ENCODE results near the gene FCHO1.
"Not testable (repeated sequence)": the region's sequence is repeated elsewhere in the genome, so short reads cannot be mapped to it uniquely, and the experiment has no call there.

DNA sequence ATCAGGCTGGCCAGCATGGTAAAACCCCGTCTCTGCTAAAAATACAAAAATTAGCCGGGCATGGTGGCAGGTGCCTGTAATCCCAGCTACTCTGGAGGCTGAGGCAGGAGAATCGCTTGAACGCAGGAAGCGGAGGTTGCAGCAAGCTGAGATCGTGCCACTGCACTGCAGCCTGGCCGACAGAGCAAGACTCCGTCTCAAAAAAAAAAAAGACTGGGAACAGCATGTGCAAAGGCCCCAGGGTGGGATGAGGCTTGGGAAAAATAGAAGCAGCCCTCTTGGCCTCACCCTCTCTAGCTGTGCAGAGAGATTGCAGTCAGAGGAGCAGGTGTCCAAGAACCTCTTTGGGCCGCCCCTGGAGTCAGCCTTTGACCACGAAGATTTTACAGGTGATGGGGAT, 26.6 kb downstream of the FCHO1 start:
- TF ChIP-seq, protein P1, sequence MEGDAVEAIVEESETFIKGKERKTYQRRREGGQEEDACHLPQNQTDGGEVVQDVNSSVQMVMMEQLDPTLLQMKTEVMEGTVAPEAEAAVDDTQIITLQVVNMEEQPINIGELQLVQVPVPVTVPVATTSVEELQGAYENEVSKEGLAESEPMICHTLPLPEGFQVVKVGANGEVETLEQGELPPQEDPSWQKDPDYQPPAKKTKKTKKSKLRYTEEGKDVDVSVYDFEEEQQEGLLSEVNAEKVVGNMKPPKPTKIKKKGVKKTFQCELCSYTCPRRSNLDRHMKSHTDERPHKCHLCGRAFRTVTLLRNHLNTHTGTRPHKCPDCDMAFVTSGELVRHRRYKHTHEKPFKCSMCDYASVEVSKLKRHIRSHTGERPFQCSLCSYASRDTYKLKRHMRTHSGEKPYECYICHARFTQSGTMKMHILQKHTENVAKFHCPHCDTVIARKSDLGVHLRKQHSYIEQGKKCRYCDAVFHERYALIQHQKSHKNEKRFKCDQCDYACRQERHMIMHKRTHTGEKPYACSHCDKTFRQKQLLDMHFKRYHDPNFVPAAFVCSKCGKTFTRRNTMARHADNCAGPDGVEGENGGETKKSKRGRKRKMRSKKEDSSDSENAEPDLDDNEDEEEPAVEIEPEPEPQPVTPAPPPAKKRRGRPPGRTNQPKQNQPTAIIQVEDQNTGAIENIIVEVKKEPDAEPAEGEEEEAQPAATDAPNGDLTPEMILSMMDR (IDR thresholded peaks at IDR 0.05 in 2 of 3, conservative IDR thresholded peaks at IDR 0.05 in 1 of 3; ENCODE audit: control insufficient read depth in 2 of 3, extremely low read depth in 1 of 3, insufficient read depth in 1 of 3, low read depth in 3 of 3, low read length in 3 of 3) = not testable (repeated sequence)
- TF ChIP-seq, protein P2, sequence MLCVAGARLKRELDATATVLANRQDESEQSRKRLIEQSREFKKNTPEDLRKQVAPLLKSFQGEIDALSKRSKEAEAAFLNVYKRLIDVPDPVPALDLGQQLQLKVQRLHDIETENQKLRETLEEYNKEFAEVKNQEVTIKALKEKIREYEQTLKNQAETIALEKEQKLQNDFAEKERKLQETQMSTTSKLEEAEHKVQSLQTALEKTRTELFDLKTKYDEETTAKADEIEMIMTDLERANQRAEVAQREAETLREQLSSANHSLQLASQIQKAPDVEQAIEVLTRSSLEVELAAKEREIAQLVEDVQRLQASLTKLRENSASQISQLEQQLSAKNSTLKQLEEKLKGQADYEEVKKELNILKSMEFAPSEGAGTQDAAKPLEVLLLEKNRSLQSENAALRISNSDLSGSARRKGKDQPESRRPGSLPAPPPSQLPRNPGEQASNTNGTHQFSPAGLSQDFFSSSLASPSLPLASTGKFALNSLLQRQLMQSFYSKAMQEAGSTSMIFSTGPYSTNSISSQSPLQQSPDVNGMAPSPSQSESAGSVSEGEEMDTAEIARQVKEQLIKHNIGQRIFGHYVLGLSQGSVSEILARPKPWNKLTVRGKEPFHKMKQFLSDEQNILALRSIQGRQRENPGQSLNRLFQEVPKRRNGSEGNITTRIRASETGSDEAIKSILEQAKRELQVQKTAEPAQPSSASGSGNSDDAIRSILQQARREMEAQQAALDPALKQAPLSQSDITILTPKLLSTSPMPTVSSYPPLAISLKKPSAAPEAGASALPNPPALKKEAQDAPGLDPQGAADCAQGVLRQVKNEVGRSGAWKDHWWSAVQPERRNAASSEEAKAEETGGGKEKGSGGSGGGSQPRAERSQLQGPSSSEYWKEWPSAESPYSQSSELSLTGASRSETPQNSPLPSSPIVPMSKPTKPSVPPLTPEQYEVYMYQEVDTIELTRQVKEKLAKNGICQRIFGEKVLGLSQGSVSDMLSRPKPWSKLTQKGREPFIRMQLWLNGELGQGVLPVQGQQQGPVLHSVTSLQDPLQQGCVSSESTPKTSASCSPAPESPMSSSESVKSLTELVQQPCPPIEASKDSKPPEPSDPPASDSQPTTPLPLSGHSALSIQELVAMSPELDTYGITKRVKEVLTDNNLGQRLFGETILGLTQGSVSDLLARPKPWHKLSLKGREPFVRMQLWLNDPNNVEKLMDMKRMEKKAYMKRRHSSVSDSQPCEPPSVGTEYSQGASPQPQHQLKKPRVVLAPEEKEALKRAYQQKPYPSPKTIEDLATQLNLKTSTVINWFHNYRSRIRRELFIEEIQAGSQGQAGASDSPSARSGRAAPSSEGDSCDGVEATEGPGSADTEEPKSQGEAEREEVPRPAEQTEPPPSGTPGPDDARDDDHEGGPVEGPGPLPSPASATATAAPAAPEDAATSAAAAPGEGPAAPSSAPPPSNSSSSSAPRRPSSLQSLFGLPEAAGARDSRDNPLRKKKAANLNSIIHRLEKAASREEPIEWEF (IDR thresholded peaks at IDR 0.05; ENCODE audit: insufficient replicate concordance, low read depth, low read length) = not testable (repeated sequence)
- TF ChIP-seq, protein P3, sequence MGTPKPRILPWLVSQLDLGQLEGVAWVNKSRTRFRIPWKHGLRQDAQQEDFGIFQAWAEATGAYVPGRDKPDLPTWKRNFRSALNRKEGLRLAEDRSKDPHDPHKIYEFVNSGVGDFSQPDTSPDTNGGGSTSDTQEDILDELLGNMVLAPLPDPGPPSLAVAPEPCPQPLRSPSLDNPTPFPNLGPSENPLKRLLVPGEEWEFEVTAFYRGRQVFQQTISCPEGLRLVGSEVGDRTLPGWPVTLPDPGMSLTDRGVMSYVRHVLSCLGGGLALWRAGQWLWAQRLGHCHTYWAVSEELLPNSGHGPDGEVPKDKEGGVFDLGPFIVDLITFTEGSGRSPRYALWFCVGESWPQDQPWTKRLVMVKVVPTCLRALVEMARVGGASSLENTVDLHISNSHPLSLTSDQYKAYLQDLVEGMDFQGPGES (IDR thresholded peaks at IDR 0.05) = not testable (repeated sequence)
- TF ChIP-seq TAF1 (IDR thresholded peaks at IDR 0.05; ENCODE audit: borderline replicate concordance, low read depth, low read length); CEBPB (IDR thresholded peaks at IDR 0.05; ENCODE audit: borderline replicate concordance in 1 of 2, low read depth in 2 of 2, low read length in 2 of 2); RCOR1 (conservative IDR thresholded peaks at IDR 0.05; ENCODE audit: low read depth, low read length); STAT1 (conservative IDR thresholded peaks at IDR 0.05); PAX8 (IDR thresholded peaks at IDR 0.05); CHD4 (IDR thresholded peaks at IDR 0.05); POLR2AphosphoS2 (IDR thresholded peaks at IDR 0.05; ENCODE audit: low read depth, low read length); POLR2A (IDR thresholded peaks at IDR 0.05; ENCODE audit: low read depth, low read length): not testable (repeated sequence)
- TF ChIP-seq, protein P4, sequence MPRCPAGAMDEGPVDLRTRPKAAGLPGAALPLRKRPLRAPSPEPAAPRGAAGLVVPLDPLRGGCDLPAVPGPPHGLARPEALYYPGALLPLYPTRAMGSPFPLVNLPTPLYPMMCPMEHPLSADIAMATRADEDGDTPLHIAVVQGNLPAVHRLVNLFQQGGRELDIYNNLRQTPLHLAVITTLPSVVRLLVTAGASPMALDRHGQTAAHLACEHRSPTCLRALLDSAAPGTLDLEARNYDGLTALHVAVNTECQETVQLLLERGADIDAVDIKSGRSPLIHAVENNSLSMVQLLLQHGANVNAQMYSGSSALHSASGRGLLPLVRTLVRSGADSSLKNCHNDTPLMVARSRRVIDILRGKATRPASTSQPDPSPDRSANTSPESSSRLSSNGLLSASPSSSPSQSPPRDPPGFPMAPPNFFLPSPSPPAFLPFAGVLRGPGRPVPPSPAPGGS (IDR thresholded peaks at IDR 0.05; ENCODE audit: borderline replicate concordance, insufficient read depth, low read depth, low read length, poor library complexity, severe bottlenecking) = not testable (repeated sequence)

Data from GM12878 (cell line).